GM21723 (cell line): Measurements from ENCODE around the gene JAM3.
"Not testable (repeated sequence)": the region's sequence is repeated elsewhere in the genome, so short reads cannot be mapped to it uniquely, and the experiment has no call there.

Experiments
- ATAC-seq: cut with Tn5 transposase; IDR thresholded peaks from one replicate; pipeline ENCODE4 v1.9.1; 2021; ENCODE audit warnings: mild to moderate bottlenecking, moderate library complexity; ENCODE audit not compliant: unreplicated experiment

The JAM3 gene

GRCh38 chr11:134060316-134060715, 8.6 kb upstream of the JAM3 start:
- ATAC-seq: no peak

GRCh38 chr11:134062265-134063123, 6.4 kb upstream of the JAM3 start:
- no peak for ATAC-seq

- no peak for ATAC-seq
Measured at GRCh38 chr11:134063124-134063495, 5.8 kb upstream of the JAM3 start.

GRCh38 chr11:134063991-134064747, 4.7 kb upstream of the JAM3 start:
- ATAC-seq: no peak

- no peak for ATAC-seq
Measured at GRCh38 chr11:134065381-134065780, 3.5 kb upstream of the JAM3 start.

GRCh38 chr11:134066943-134067885, 1.7 kb upstream of the JAM3 start:
- no peak for ATAC-seq

- ATAC-seq: no peak
Measured at GRCh38 chr11:134069426-134070341, 812 bp downstream of the JAM3 start.

GRCh38 chr11:134070342-134070845, 1.5 kb downstream of the JAM3 start:
- ATAC-seq: no peak

- ATAC-seq: no peak
Measured at GRCh38 chr11:134071306-134071705, 2.4 kb downstream of the JAM3 start.

- no peak for ATAC-seq
Measured at GRCh38 chr11:134071766-134072402, 3.0 kb downstream of the JAM3 start.

- peak; percentile 48 for ATAC-seq
Measured at GRCh38 chr11:134072844-134073243, 4.0 kb downstream of the JAM3 start.

GRCh38 chr11:134074346-134074745, 5.5 kb downstream of the JAM3 start:
- no peak for ATAC-seq

GRCh38 chr11:134074766-134075165, 5.9 kb downstream of the JAM3 start:
- ATAC-seq: no peak

GRCh38 chr11:134079317-134079716, 10.4 kb downstream of the JAM3 start:
- no peak for ATAC-seq

- ATAC-seq: not testable (repeated sequence)
Measured at GRCh38 chr11:134081258-134081657, 12.4 kb downstream of the JAM3 start.

GRCh38 chr11:134082990-134083389, 14.1 kb downstream of the JAM3 start:
- ATAC-seq: no peak

GRCh38 chr11:134086376-134086775, 17.5 kb downstream of the JAM3 start:
- ATAC-seq: no peak

- not testable (repeated sequence) for ATAC-seq
Measured at GRCh38 chr11:134092006-134092405, 23.1 kb downstream of the JAM3 start.

- no peak for ATAC-seq
Measured at GRCh38 chr11:134097166-134097565, 28.3 kb downstream of the JAM3 start.
